ENCODE results near the gene TTLL8.

TTLL8 gene

DNA sequence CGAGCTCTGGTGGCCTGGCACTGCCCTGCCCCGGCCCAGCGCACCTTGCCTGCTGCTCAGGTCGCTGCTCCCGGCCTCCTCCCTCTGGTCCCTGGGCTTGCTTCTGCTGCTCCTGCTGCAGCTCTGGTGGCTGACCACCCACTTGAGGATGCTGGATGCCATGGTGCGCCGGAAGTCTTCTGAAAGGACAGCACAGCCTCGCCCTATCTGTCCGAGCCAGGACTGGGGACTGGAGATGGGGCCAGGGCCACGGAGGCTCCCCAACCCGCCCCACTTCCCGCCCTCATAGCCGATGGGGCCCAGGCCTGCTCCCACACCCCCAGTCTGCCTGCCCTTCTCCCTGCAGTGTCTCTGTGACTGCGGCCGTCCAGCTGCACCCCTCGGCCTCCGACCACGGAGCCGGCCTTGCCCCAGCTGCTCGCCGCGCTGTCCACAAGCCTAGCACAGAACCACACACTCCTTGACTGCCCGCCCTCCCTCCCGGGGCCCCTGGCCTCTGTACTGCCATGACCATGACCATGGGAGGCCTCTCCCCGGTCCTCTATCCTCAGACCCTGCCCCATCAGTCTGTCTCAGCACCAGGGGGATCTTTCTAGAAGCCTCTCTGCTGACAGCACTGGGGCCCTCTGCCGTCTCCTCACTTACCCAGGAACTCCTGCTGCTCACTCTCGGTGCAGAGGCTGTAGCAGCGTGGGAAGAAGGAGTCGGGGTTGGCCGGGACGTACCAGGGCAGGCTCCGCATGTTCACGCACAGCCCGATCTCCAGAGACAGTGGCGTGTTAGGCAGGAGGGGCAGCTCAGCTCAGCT lies 12.7 kb downstream of the TTLL8 start:
- no peak for DNase-seq (ENCODE audit: extremely low read depth in 1 of 2, low read depth in 1 of 2)

DNA sequence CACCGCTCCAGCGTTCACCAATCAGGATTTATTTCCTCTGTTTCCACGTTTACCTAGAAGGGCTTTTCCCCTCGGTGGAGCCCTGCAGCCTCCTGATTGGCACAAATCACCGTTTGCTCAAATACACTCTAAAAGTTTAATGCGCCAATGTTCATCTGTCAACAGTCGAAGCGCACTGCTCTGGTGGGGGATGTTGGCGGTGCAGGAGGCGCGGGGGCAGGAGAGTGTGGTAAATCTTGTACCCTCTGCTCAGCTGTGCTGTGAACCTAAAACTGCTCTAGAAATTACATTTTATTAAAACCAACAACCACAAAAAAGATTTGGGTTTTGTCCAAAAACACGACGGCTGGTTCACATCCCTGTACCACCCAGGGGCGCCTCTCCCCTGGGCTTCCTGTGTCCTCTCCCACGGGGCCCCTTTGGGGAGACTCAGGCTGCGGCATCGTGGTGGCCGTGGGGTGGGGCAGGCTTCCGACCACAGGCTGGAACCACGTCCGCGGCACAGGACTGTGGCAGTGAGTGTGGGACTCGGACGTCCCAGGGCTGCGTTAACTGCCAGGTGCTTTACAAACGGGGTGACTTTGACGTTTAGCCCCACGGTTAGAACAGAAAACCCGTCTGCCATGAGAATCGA lies 13.5 kb downstream of the TTLL8 start:
- no peak for DNase-seq (ENCODE audit: extremely low read depth in 1 of 2, low read depth in 1 of 2)

DNA sequence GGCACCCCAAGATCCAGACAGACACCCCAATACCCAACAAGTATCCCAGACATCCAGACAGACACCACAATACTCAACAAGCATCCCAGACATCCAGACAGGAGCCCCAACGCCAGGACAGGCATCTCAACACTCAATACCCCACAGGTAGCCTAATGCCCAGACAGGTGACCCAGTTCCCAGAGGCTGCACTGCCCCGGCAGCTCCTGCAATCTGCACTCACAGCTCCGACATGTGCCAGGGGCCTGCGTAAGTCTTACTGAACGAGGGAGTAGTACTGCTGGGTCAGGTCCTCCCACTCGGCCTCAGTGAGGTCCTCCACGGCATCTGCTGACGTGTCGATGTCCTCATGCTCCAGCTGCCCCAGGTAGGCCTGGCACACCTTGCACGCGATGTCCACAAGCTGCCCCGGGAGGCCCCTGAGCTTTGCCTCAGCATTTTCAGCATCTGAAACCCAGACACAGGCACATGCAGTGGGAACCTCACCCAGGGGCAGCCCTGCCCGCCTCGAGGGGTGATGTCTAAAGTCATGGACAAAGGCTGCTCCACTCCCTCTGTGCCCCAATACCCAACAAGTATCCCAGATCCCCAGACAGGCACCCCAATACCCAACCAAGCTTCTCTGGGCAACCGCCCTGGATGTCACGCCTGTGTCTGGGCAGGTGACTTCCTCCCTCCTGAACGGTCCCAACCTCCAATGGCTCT lies 16.6 kb downstream of the TTLL8 start:
- DNase-seq (ENCODE audit: extremely low read depth in 1 of 2, low read depth in 1 of 2) = no peak

DNA sequence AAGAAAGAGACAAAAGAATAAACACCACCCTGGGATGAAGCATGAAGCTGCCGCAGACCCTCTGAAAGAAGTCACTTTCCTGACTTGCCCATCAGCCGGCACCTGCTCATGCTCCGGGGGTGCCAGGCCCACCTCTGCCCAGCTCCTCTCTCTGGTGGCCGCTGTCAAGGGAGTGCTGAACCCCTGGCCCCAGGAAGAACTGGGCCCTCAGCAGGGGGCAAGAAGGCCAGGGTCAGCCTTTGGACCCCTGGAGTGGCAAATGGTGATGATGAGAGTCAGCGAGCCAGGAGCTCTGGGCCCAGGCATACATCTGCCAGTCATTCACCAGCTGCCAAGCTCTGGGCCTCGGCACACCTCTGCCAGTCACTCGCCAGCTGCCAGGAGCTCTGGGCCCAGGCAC lies 17.4 kb downstream of the TTLL8 start:
- no peak for DNase-seq (ENCODE audit: extremely low read depth in 1 of 2, low read depth in 1 of 2)

DNA sequence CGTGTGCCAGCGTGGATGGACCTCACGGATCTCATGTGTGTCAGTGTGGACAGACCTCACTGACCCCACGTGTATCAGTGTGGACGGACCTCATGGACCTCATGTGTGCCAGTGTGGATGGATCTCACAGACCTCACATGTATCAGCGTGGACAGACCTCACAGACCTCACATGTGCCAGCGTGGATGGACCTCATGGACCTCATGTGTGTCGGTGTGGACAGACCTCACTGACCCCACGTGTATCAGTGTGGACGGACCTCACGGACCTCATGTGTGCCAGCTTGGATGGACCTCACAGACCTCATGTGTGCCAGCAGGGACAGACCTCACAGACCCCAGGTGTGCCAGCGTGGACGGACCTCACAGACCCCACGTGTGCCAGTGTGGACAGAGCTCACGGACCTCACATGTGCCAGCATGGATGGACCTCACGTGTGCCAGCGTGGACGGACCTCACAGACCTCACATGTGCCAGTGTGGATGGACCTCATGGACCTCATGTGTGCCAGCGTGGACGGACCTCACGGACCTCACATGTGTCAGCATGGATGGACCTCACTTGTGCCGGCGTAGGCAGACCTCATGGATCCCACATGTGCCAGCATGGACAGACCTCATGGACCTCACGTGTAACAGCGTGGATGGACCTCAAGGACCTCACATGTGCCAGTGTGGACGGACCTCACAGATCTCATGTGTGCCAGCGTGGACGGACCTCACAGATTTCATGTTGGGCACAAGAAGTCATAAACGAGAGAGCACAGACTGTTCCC lies 18.2 kb downstream of the TTLL8 start:
- DNase-seq (ENCODE audit: extremely low read depth in 1 of 2, low read depth in 1 of 2) = no peak

DNA sequence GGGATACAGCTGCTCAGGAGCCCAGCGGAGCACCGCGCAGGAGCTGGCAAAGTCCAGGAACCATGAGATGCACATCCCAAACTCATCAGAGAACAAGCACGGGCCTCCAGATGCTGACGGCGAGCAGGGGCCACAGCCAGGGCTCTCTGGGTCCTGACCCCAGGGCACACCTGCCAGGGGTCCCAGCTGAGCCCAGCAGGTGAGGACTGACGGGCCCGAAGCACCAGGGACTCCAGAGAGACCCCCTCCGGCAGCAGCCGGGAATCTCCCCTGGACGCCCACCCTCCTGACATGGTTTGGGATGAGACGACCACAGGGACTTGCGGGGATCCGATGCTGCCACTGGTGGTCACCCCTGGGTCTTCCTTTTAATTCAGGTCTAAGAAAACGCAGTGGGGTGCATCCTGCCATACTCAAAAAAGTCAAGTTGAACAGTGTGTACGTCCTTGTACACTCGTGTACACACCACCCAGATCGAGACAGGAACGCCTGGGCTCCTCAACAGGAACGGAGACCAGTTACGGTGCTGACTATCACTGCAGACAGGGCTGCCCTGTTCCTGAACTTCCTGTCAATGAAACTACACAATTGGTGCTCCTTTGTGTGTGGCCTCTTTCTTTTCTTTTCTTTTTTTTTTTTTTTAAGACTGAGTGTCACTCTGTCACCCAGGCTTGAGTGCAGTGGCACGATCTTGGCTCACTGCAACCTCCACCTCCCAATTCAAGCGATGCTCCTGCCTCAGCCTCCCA lies 21.9 kb downstream of the TTLL8 start:
- no peak for DNase-seq (ENCODE audit: extremely low read depth in 1 of 2, low read depth in 1 of 2)

DNA sequence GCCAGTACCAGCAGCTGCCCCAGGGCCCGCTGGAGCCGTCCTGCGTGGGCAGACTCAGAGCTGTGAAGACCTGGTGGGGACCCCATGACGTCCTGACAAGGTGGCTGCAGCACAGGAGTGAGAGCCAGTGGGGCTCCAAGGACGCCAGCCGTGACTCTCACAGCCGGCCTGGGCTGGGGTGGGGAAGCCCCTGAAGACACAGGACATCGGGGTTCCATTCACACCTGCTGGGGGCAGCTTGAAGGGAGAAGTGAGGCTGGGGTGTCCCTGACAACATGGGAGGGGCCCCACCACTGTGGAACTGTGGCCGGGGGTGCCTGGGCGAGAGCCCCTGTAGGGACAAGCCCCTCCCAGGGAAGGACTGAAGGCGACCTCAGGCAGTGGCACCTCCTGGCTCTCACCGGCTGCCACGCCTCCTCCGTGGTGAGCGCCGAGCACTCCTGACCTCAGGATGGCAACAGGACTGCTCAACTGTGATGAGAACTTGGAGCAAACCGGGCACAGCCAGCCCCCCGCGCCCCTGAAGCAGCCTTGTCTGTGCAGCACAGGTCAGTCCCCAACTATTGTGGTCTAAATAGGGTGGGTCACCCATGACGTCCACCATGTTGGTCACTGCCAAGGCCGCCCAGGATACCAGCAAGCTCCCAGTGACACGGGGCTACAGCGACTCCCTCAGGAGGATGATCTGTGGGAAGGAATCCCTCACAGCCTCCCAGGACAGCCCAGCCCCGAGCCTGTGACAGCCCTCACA lies 22.8 kb downstream of the TTLL8 start:
- no peak for DNase-seq (ENCODE audit: extremely low read depth in 1 of 2, low read depth in 1 of 2)

DNA sequence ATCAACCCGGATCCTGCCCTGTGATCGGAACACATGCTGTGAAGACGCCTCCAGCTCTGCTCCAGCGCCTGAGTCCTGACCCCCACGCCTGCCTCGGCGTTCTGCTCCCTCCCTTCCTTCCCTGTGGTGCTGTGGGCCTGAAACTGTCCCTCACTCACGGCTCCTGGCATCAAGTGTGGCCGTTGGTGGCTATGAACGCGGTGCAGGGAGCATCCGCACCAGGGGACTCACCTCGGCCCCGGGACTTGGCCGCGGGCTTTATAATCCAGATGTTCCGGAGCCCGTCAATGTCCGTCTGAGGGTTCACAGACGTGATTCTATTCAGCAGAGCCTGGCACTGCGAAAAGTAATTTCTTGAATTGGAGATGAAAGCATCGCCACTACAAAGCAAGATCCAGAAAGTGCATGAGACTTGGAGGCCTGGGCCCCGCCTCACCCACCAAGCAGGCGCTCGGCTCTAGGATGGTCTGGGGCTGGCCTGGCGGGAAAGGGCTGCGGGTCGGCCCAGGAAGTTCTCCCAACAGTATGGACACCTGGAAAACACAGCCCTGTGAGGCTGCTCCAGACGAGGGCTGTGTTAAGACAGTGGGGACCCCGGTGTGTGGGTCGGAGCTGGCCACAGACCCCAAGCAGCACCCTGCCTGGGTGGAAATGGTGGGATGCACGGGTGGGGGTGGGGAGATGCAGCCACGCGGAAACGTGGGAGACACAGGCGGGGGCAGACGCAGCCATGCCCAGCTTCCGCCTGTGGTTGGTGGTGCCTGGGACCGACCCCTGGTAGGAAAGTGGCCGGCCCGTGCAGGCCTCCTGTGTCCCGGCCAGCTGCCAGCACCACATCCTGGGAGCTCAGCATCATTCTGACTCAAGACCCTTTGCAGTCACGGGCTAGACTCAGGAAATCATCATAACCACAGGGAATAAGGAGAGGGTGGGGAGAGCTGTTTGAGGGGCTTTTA lies 23.7 kb downstream of the TTLL8 start:
- no peak for DNase-seq (ENCODE audit: extremely low read depth in 1 of 2, low read depth in 1 of 2)

DNA sequence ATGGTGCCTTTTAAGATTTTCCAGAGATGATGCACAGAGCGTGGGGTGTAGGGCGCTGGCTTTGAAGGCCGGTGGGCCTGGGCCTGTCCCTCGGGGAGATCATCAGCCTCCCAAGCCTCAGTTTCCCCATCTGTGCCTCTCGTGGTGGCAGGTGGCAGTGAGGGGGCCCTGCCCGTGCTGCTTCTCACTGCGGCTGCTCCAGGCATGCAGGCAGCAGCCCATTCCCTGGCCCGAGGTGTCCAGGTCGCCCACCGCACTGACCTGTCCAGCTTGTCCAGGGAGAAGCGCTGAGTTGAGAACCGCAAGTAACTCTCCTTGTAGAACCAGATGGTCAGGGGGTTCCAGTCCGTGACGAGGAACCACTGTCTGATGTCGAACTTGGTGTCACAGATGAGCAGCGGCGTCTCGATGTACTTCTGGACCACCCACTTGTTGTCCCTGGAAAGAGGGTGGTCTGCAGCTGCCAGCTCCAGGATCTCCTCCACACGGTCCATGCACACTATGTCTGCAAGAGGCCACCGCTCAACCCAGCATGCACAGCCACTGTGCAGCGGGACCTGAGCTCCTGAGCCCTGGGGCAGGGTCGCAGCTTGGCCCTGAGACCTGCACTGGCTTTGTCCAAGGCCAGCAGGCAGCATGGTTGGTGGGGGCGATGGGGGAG lies 25.0 kb downstream of the TTLL8 start:
- no peak for DNase-seq (ENCODE audit: extremely low read depth in 1 of 2, low read depth in 1 of 2)

DNA sequence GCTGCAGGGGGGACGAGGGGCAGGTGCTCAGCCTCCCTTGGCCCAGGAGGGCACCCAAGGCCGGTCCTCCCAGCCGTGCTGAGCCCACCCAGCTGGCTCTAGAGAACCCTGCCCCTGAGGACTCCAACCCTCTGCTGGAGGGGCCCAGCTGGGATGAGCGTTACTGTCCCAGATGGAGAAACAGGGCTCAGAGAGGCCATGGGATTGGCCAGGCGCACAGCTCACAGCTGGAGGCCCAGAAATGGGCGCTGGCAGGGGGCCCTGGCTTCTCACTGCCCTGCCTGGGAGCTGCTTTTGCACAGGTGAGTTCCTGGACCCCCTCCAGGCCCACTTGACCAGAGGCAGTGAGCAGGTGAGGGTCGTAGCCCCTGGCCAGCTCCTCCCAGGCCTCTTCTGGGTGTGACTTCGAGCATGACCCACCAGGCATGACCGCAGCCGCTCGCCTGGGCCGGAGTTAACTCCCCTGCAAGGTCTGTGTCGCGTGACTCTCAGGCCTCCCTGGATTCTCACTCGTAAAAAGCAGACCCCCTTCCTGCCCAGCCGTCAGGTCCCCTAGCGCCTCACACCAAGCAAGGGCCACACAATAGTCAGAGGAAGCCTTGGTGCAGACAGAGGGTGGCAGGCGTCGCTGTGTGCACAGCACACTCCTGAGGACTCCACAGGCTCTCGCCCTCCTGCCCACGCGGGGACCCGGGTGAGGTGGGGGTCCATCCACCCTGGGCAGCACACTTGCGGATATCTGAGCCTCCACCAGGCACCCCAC lies 25.8 kb downstream of the TTLL8 start:
- no peak for DNase-seq (ENCODE audit: extremely low read depth in 1 of 2, low read depth in 1 of 2)

DNA sequence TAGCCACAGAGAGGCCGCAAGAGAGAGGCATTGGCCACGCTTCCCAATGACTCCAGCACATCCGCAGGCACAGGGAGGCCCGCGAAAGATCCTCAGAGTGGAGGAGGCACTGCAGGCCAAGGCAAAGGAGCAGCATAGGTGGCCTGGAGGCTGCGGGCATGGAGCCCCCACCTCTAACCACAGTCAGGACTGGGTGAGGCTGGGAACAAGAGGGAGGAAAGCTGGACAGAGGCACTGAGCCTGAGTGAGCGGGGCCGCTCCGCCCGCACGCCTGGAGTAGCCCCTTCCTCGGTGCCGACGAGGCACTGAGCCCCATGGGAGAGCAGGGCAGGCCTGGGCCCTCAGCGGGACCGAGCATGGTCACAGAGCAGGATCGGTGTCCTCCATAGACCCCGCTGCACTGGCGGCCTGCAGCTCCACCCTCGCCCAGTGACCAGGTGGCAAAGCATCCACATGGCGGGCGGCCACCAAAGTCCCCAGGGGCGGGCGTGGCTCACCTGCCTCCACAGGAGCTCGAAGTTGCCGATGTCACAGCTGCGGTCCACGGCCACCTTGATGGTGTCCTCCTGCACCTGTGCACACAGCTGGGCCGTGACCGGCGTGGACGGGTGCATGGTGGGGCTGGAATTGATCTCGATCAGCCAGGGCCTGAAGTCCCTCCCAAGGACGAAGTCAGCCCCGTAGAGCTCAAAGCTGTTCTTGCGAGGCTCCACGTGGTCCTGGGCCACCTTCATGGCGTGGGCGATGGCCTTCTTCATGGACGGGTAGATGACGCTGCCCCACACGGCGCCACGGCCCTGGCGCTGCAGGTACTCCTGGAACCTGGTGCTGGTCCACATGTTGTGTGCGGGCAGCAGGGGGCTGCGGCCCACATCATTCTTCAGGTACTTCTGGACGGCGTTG lies 26.7 kb downstream of the TTLL8 start:
- no peak for DNase-seq (ENCODE audit: extremely low read depth in 1 of 2, low read depth in 1 of 2)

DNA sequence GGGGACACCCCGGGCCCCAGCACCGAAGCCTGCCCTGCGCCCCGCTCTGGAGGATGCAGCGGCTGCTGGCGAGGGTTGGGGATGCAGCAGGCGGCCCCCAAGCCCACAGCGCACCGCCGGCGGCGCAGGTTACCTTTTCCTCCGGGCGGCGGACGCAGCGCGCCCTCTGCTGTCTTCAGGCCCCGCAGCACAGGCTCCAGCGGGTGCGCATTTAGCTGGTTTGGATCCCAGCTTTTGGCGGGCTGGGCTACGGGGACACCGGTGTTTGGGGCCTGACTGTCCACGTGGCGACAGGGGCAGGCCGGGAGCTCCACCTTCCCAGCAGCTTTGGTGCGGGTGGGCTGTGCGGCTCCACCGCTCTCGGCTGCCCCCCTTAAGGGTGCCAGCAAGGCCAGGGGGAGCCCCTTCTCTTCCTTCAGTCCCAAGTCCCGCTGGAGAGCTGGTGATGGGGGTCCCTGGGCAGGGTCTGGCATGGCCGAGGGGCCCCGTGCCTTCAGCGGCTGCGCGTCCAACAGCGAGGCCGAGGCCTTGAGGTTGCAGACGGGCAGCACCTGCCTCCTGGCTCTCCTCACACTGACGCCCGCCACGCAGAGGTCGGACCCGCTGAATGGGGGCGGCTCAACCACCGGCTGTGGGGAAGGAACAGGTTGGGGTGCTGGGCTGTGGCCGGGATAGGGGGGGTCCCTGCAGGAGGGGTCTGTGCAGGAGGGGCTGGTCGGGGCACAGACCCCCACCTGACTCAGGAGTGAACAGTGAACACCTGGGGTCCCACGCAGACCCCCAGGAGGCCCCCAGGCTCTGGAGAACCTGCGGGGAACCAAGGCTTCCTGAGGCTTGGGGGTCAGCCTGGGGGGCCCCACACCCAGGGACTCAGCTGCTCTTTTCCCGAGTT lies 27.6 kb downstream of the TTLL8 start:
- DNase-seq (ENCODE audit: extremely low read depth in 1 of 2, low read depth in 1 of 2) = peak; percentile 56 to 68

DNA sequence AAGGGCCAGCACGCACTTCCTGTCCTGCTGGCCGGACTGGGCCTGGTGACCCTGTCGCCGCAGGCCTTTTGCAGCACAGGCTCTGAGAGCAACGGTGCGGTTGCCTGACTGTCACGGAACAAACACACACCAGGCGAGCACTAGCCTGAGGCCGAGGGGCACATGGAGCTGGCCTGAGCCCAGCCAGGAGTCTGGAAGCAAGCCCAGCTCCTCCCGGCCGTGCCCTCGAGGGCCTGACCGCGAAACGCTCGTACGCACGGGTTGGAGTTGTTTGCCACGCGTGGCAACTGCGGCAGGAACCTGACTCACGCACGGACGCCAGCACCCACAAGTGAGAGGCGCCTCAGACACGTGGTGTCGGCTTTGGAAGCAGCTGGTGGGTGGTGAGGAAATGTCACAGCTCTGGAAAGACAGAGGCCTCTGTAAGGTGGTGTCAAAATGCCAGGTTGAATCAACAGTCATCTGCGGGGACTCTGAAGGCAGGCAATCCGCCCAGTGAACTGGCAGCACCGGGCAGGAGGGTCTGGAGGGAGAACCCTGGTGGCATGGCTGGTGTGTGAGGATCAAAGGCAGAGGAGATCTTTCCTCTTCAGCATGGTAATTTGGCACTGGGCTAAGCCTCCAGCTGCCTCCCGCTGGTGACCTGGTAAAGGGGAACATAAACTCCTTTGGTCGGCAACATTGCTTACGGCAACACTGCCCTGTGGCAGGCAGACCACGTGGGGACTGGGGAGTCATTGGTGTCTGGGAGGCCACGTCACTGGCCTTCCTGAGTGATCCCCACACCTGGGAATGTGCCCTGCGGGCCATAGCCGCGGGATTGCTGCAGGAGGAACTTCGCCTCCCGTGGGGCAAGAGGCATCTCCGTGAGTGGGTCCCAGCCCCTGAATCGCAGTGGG lies 30.2 kb downstream of the TTLL8 start:
- peak in 1 of 2 donors; percentile 31 for DNase-seq (ENCODE audit: extremely low read depth in 1 of 2, low read depth in 1 of 2)

DNA sequence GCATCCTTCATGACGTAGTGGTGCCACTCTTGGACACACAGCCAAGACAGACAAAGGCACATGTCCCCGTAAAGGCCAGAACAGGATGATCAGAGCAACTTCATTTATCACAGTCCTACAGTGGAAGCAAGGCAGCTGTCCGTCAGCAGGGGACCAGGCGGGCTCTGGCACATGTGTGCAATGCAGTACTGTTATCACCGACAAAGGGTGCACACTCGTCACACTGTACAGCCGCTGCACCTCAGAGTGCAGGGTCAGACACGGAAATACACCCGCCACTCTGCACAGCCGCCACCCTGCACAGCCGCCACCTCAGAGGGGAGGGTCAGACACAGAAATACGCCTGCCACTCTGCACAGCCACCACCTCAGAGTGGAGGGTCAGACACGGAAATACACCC lies 32.1 kb downstream of the TTLL8 start:
- DNase-seq (ENCODE audit: extremely low read depth in 1 of 2, low read depth in 1 of 2) = no peak

Measured in activated CD8-positive, alpha-beta memory T cell treated with anti-CD3 and anti-CD28 coated beads for 1 hour (primary cell).